K562 (cell line): Measurements from ENCODE around the gene ITGB5. TPM values are rescaled to one million over a fixed set of nuclear protein-coding genes. Genes with fewer than 3 reads are reported as not detected.

Experiments used
- ATAC-seq: fragments of 200-7000 bp; cut with Tn5 transposase; 3 replicates; pipeline ENCODE4 v1.9.1; 2020; ENCODE audit warnings: moderate library complexity
- BruUV-seq: library from RNA; stranded (reverse); fragments of 400-500 nt; replicated peaks from 2 replicates; lab custom pipeline; 2021; lab: Mats Ljungman, UMichigan
- CTCF ChIA-PET: fragments of 300-600 bp; formaldehyde crosslinking; extraction: SDS; loops from one replicate; lab custom pipeline; 2021; ENCODE audit warnings: low intra/inter-chr PET ratio; lab: Yijun Ruan, JAX
- POLR2A ChIA-PET: fragments of 300-600, 350-650 bp; sonication (Branson Sonifier 250); formaldehyde crosslinking; extraction: SDS; loops from one replicate; lab custom pipeline; 2021; ENCODE audit warnings: antibody characterized with exemption, inconsistent platforms; lab: Yijun Ruan, JAX
- DNase-seq, 4 experiments: peaks; one replicate each; pipeline versions ENCODE4 v3.0.0 to v3.0.0-alpha.2; 2011 to 2018; ENCODE audit warnings: low spot score in 3 of 4, mixed read lengths in 3 of 4; ENCODE audit errors: extremely low read depth in 1 of 4
- FAIRE-seq: peaks from 2 replicates; lab custom pipeline; 2011; peaks lifted over from hg19 to GRCh38; lab: Jason Lieb, UNC
- H2AFZ ChIP-seq: 2 replicates; pipeline ENCODE4 v1.6.0; 2011; ENCODE audit warnings: low read depth, low read length, control low read depth, inconsistent platforms
- H3K27ac ChIP-seq: fragments of 200-600 bp; 3 replicates; pipeline ENCODE4 v1.8.0; 2011; ENCODE audit warnings: low read depth, mild to moderate bottlenecking, control low read depth, inconsistent platforms, low read length, moderate library complexity, mixed read lengths; ENCODE audit errors: extremely low read depth
- H3K27me3 ChIP-seq, 2 experiments: fragments of 300-600 bp in 1 of 2; 2 replicates in 1 of 2; 3 replicates in 1 of 2; pipeline versions ENCODE4 v1.6.0 to v1.8.0; 2011; ENCODE audit warnings: inconsistent platforms in 2 of 2, low read length in 2 of 2, mild to moderate bottlenecking in 1 of 2, mixed read lengths in 1 of 2, moderate library complexity in 1 of 2; ENCODE audit not compliant: control insufficient read depth in 2 of 2, insufficient read depth in 2 of 2
- H3K36me3 ChIP-seq: fragments of 300-600 bp; 3 replicates; pipeline ENCODE4 v1.8.0; 2011; ENCODE audit warnings: mild to moderate bottlenecking, low read length, inconsistent platforms; ENCODE audit not compliant: control insufficient read depth, insufficient read depth
- H3K4me1 ChIP-seq, 2 experiments: fragments of 200-600 bp in 1 of 2; replicated peaks in 1 of 2; 2 replicates in 1 of 2; 3 replicates in 1 of 2; pipeline versions ENCODE4 v1.5.1 to v1.8.0; 2011; ENCODE audit warnings: inconsistent platforms in 2 of 2, low read length in 2 of 2, mild to moderate bottlenecking in 1 of 2, mixed read lengths in 1 of 2, moderate library complexity in 1 of 2; ENCODE audit not compliant: control insufficient read depth in 2 of 2, insufficient read depth in 2 of 2
- H3K4me2 ChIP-seq: 2 replicates; pipeline ENCODE4 v1.6.1; 2011; ENCODE audit warnings: low read length, control low read depth, inconsistent platforms, mixed read lengths; ENCODE audit not compliant: insufficient read depth
- H3K4me3 ChIP-seq: fragments of 200-600 bp; sonication (generic), shearing (Covaris generic); 2 replicates; pipeline ENCODE4 v1.5.1; 2016; ENCODE audit warnings: control low read depth, inconsistent platforms
- H3K79me2 ChIP-seq: fragments of 200-600 bp; 3 replicates; pipeline ENCODE4 v1.8.0; 2011; ENCODE audit warnings: low read length, inconsistent platforms; ENCODE audit not compliant: control insufficient read depth, insufficient read depth
- H3K9ac ChIP-seq, 2 experiments: 2 replicates each; pipeline versions ENCODE4 v1.6.0 to v1.6.1; 2011; ENCODE audit warnings: low read depth in 2 of 2, low read length in 2 of 2, control low read depth in 1 of 2, inconsistent platforms in 1 of 2, mild to moderate bottlenecking in 1 of 2, mixed read lengths in 1 of 2; ENCODE audit not compliant: insufficient read depth in 1 of 2
- H3K9me1 ChIP-seq: one replicate; pipeline ENCODE4 v1.6.0; 2011; ENCODE audit warnings: inconsistent platforms, mild to moderate bottlenecking, low read length, moderate library complexity; ENCODE audit not compliant: control insufficient read depth, insufficient read depth
- H3K9me3 ChIP-seq: replicated peaks from 2 replicates; pipeline ENCODE4 v1.5.1; 2011; ENCODE audit warnings: low read depth, low read length, inconsistent platforms; ENCODE audit not compliant: control insufficient read depth, insufficient read depth
- H4K20me1 ChIP-seq: replicated peaks from 2 replicates; pipeline ENCODE4 v1.6.1; 2011; ENCODE audit warnings: low read length, inconsistent platforms, mixed read lengths; ENCODE audit not compliant: control insufficient read depth, insufficient read depth
- CEBPB ChIP-seq: fragments of 450-650 bp; IDR thresholded peaks from 2 replicates; pipeline ENCODE4 v1.6.1; 2016; ENCODE audit warnings: missing genetic modification characterization, missing compliant biosample characterization
- DLX4 ChIP-seq: fragments of 250-450 bp; sonication (Bioruptor Pico); IDR thresholded peaks from 2 replicates; pipeline ENCODE4 v1.6.1; 2021; ENCODE audit warnings: mild to moderate bottlenecking
- HSF4 ChIP-seq: fragments of 250-450 bp; sonication (Bioruptor Pico); IDR thresholded peaks from 2 replicates; pipeline ENCODE4 v2.1.2; 2022; ENCODE audit warnings: mild to moderate bottlenecking, moderate library complexity, borderline replicate concordance
- MGA ChIP-seq: fragments of 450-650 bp; IDR thresholded peaks from 2 replicates; pipeline ENCODE4 v1.6.1; 2016; ENCODE audit warnings: mild to moderate bottlenecking, moderate library complexity
- NRF1 ChIP-seq, 2 experiments: fragments of 450-650 bp; IDR thresholded peaks in 1 of 2; conservative IDR thresholded peaks in 1 of 2; 2 replicates each; pipeline ENCODE4 v1.6.1; 2014; ENCODE audit warnings: mild to moderate bottlenecking in 2 of 2
- TCF7L2 ChIP-seq: fragments of 150-350 bp; IDR thresholded peaks from 2 replicates; pipeline ENCODE4 v1.6.1; 2016; ENCODE audit warnings: low read depth, mild to moderate bottlenecking, low read length, moderate library complexity
- ZNF134 ChIP-seq: fragments of 250-450 bp; sonication (Bioruptor Pico); conservative IDR thresholded peaks from 2 replicates; pipeline ENCODE4 v1.4.0; 2020
- ZNF512 ChIP-seq: IDR thresholded peaks from 2 replicates; pipeline ENCODE4 v1.6.1; 2016; ENCODE audit warnings: missing genetic modification characterization, missing compliant biosample characterization
- WGBS: fragments of 100-300 bp; shearing (Covaris generic); methylation state at CpG from one replicate; pipeline ENCODE4 v1.1.6; 2016; ENCODE audit warnings: low coverage, mixed read lengths; ENCODE audit not compliant: insufficient coverage; ENCODE audit errors: missing lambda C conversion rate; 5-methylcytosine and 5-hydroxymethylcytosine counted together
- in situ Hi-C: fragments of 300-500 bp; cut with MboI; formaldehyde crosslinking; loops from 4 replicates; pipeline ENCODE4 v1.15.0; 2018; ENCODE audit warnings: inconsistent platforms, mixed read lengths
- intact Hi-C: fragments of 100-400 bp; cut with micrococcal nuclease; formaldehyde crosslinking; loops from 2 replicates; pipeline ENCODE4 v1.14.2; 2022
- polyA plus RNA-seq, 8 experiments: library from polyadenylated mRNA; depleted of rRNA in 4 of 8; stranded (reverse) in 5 of 8; unstranded in 3 of 8; fragments of >200 nt; fragmentation: Nextera tagmentation in 2 of 8; fragmentation: Illumina TruSeq in 1 of 8; extraction: Ambion mirVana in 2 of 8; extraction: Trizol in 1 of 8; gene quantifications; 2 replicates each; pipeline versions ENCODE4 v1.2.1 to v1.2.3, GENCODE V29; 2011 to 2014; ENCODE audit warnings: inconsistent platforms in 1 of 8, missing spikeins in 1 of 8
- total RNA-seq, 7 experiments: library from RNA; depleted of rRNA in 6 of 7; stranded (reverse); fragments of >200 nt in 6 of 7; fragmentation: Illumina TruSeq in 2 of 7; extraction: Trizol in 2 of 7; gene quantifications; 2 replicates each; pipeline versions ENCODE4 v1.2.1 to v1.2.3, GENCODE V29; 2011 to 2021; ENCODE audit warnings: low replicate concordance in 1 of 7

ITGB5 gene
- total and polyA plus RNA-seq, 9 of the 15 experiments (the other 6 are each of a cell fraction or from before 2014, with no cell fraction given), result 1.7 to 46.8 (median 9.9) TPM

GRCh38 chr3:124769462-124769861 is 117.7 kb downstream of the ITGB5 start:
- TF ChIP-seq DLX4 (CRISPR knock-in tag) (no peak), HSF4 (no peak), MGA (no peak), CEBPB (tag) (no peak), TCF7L2 (no peak), ZNF512 (tag) (no peak), ZNF134 (no peak), NRF1 (conservative IDR thresholded peaks at IDR 0.05 in 1 of 2, IDR thresholded peaks at IDR 0.05 in 1 of 2) (no peak)
- TF ChIP-seq, all 486 proteins: peak for 0
- no peak for ATAC-seq
- ChIA-PET CTCF (interaction anchor here (1.9 kb wide), 1 partner anchor 132 kb away, joined by 8 read pairs; no protein-coding TSS in a partner anchor), POLR2A (interaction anchor here (0.7 kb wide), 1 partner anchor 110 kb away, joined by 3 read pairs; no protein-coding TSS in a partner anchor)
- Histone ChIP-seq H3K9ac (no peak overlapping the region), H3K27ac (no peak overlapping the region), H3K36me3 (no peaks in the 10 kb centered on the region; the same call in 2 of the 3 replicates), H3K4me3 (no peak overlapping the region), H3K4me2 (no peak overlapping the region), H3K9me3 (no peaks in the 10 kb centered on the region), H3K79me2 (no peaks in the 10 kb centered on the region), H3K4me1 (peaks cover 5 to 8% of the 10 kb centered on the region in 2 experiments; a peak in 4 of 5 replicates), H3K9me1 (peaks cover 6% of the 10 kb centered on the region), H2AFZ (no peak overlapping the region), H3K27me3 (no peaks in the 10 kb centered on the region; a peak in 1 of 5 replicates), H4K20me1 (peaks cover 6% of the 10 kb centered on the region)
- no peak for FAIRE-seq
- intact Hi-C loops (loop anchor here (10.0 kb wide), 2 partner anchors 215 to 395 kb away; no protein-coding TSS in a partner anchor), in situ Hi-C loops (loop anchor here (10.0 kb wide), 1 partner anchor 815 kb away; no protein-coding TSS in a partner anchor)
- no TSS peak for BruUV-seq
- no peak for DNase-seq
- WGBS, result 46% methylated on average over 7 of the region's 9 CpGs
